Measurements from ENCODE around the gene RPL19. TPM values are rescaled to one million over a fixed set of nuclear protein-coding genes. Genes with fewer than 3 reads are reported as not detected.

Gene RPL19
- total and polyA plus RNA-seq, 2 experiments from 2014 or later: 1,594 to 2,627 TPM

DNA sequence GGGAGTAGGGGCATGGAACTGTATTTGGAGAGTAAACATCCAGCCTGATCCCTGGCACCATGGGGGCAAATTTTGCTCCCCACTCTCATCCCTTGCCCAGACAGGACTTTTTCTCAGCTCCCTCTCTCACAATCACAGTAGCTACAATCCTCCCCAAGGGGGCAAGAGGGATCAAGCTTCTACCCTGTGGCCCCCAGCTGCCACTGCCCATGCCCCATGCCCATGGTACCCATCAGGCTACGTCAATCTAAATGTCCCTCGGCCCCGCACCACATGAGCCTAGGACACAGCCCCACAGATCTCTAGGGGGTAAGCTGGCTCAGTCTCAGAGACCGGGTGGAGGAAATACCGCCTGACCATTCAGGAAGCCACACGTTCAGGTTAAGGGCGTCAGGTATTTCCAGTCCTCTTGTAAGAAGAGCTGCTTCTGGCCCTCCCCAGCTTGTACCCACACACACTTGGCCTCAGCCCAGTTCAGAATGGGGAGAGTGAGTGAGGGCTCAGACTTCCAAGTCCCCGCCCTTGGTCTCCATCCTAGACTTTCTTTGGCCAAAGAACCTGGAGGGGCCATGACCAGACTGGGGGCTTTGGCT, 4.4 kb upstream of the RPL19 start:
- H3K27ac Mint-ChIP-seq: no peak overlapping the region
- H3K36me3 ChIP-seq (ENCODE audit: insufficient read depth): peaks cover 5% of the 10 kb centered on the region
- no peaks in the 10 kb centered on the region for H3K27me3 ChIP-seq (ENCODE audit: insufficient read depth)
- peaks cover 28% of the 10 kb centered on the region for H3K79me2 ChIP-seq (replicated peaks; ENCODE audit: insufficient read depth)
- peak overlapping the region; percentile 89 for H3K4me2 ChIP-seq
- H3K27me3 Mint-ChIP-seq (ENCODE audit: insufficient read depth, low read depth, poor library complexity): peaks cover 19% of the 10 kb centered on the region
- H3K36me3 Mint-ChIP-seq (ENCODE audit: low read depth): peaks cover 37% of the 10 kb centered on the region
- DNase-seq (ENCODE audit: low spot score) (no peak), ATAC-seq (no peak)
- peaks cover 38% of the 10 kb centered on the region for H3K4me1 Mint-ChIP-seq
- TF ChIP-seq, protein P1, sequence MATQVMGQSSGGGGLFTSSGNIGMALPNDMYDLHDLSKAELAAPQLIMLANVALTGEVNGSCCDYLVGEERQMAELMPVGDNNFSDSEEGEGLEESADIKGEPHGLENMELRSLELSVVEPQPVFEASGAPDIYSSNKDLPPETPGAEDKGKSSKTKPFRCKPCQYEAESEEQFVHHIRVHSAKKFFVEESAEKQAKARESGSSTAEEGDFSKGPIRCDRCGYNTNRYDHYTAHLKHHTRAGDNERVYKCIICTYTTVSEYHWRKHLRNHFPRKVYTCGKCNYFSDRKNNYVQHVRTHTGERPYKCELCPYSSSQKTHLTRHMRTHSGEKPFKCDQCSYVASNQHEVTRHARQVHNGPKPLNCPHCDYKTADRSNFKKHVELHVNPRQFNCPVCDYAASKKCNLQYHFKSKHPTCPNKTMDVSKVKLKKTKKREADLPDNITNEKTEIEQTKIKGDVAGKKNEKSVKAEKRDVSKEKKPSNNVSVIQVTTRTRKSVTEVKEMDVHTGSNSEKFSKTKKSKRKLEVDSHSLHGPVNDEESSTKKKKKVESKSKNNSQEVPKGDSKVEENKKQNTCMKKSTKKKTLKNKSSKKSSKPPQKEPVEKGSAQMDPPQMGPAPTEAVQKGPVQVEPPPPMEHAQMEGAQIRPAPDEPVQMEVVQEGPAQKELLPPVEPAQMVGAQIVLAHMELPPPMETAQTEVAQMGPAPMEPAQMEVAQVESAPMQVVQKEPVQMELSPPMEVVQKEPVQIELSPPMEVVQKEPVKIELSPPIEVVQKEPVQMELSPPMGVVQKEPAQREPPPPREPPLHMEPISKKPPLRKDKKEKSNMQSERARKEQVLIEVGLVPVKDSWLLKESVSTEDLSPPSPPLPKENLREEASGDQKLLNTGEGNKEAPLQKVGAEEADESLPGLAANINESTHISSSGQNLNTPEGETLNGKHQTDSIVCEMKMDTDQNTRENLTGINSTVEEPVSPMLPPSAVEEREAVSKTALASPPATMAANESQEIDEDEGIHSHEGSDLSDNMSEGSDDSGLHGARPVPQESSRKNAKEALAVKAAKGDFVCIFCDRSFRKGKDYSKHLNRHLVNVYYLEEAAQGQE (IDR thresholded peaks at IDR 0.05; ENCODE audit: unreplicated experiment): no peak
- TF ChIP-seq EZH2phosphoT487 (IDR thresholded peaks at IDR 0.05; ENCODE audit: unreplicated experiment) (no peak), STAT1 (IDR thresholded peaks at IDR 0.05; ENCODE audit: unreplicated experiment) (no peak), ZNF114 (CRISPR knock-in tag; IDR thresholded peaks at IDR 0.05) (no peak)
- no peaks in the 10 kb centered on the region for H3K9me2 ChIP-seq (ENCODE audit: insufficient read depth)
- no peak overlapping the region for H3K27ac ChIP-seq (ENCODE audit: low read depth)
- peaks cover 32% of the 10 kb centered on the region for H3K4me1 ChIP-seq (ENCODE audit: insufficient read depth)
- H3K9me3 Mint-ChIP-seq: no peaks in the 10 kb centered on the region
- H3F3A ChIP-seq (replicated peaks; ENCODE audit: low read depth): peaks cover 11% of the 10 kb centered on the region
- peaks cover 9% of the 10 kb centered on the region for H4K20me1 ChIP-seq (replicated peaks; ENCODE audit: insufficient read depth)
- peak overlapping the region; percentile 93 for H3K4me3 ChIP-seq
- peak overlapping the region; percentile 88 for H3K4me3 Mint-ChIP-seq
- no peak overlapping the region for H2AFZ ChIP-seq

DNA sequence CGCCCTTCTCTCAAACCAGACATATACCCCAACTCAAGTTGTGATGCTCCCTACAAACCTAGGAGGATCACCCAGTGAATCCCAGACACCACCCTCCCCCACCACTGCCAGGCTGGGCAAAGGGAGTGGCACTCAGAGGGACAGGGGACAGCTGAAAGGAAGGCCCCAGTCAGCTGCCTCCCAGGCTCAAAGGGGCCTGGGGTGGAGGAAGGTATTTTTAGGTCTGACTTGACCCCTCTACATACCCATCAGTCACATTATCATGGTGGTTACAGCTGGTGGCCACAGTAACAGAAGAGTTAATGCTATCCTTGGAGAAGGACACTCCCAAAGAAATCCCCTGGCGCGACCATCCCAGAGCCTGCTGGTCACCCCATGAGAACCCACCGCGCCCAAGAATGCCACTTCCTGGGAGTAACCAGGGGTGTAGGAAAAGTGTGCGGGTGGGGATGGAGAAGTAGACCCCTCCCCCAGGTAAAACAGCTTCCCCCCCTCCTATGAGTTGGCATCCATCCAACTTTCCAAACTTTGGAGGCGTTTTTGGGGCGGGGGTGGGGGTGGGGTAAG, 3.8 kb upstream of the RPL19 start:
- Mint-ChIP-seq H3K27me3 (ENCODE audit: insufficient read depth, low read depth, poor library complexity) (peaks cover 19% of the 10 kb centered on the region), H3K9me3 (no peaks in the 10 kb centered on the region), H3K4me3 (peak overlapping the region; percentile 88), H3K36me3 (ENCODE audit: low read depth) (peaks cover 38% of the 10 kb centered on the region), H3K4me1 (peaks cover 44% of the 10 kb centered on the region), H3K27ac (no peak overlapping the region)
- H4K20me1 ChIP-seq (replicated peaks; ENCODE audit: insufficient read depth): peaks cover 8% of the 10 kb centered on the region
- no peak overlapping the region; the same call in 1 of the 2 replicates for H3K27ac ChIP-seq (ENCODE audit: low read depth)
- peak overlapping the region; percentile 93 for H3K4me3 ChIP-seq
- peak overlapping the region; percentile 89 for H3K4me2 ChIP-seq
- H3K79me2 ChIP-seq (replicated peaks; ENCODE audit: insufficient read depth): peaks cover 35% of the 10 kb centered on the region
- peaks cover 11% of the 10 kb centered on the region for H3K36me3 ChIP-seq (ENCODE audit: insufficient read depth)
- no peaks in the 10 kb centered on the region for H3K9me2 ChIP-seq (ENCODE audit: insufficient read depth)
- no peaks in the 10 kb centered on the region for H3K27me3 ChIP-seq (ENCODE audit: insufficient read depth)
- no peak for DNase-seq (ENCODE audit: low spot score)
- no peak for ATAC-seq
- peaks cover 17% of the 10 kb centered on the region for H3F3A ChIP-seq (replicated peaks; ENCODE audit: low read depth)
- H3K4me1 ChIP-seq (ENCODE audit: insufficient read depth): peaks cover 38% of the 10 kb centered on the region
- no peak overlapping the region for H2AFZ ChIP-seq
- no peak for TF ChIP-seq JUNB (IDR thresholded peaks at IDR 0.05; ENCODE audit: unreplicated experiment)
- TF ChIP-seq CREB1 (CRISPR knock-in tag; IDR thresholded peaks at IDR 0.05; ENCODE audit: low read depth): no peak
- TF ChIP-seq ZNF114 (CRISPR knock-in tag; IDR thresholded peaks at IDR 0.05): no peak
- TF ChIP-seq, protein P1 (IDR thresholded peaks at IDR 0.05; ENCODE audit: unreplicated experiment): no peak
- TF ChIP-seq, protein P2, sequence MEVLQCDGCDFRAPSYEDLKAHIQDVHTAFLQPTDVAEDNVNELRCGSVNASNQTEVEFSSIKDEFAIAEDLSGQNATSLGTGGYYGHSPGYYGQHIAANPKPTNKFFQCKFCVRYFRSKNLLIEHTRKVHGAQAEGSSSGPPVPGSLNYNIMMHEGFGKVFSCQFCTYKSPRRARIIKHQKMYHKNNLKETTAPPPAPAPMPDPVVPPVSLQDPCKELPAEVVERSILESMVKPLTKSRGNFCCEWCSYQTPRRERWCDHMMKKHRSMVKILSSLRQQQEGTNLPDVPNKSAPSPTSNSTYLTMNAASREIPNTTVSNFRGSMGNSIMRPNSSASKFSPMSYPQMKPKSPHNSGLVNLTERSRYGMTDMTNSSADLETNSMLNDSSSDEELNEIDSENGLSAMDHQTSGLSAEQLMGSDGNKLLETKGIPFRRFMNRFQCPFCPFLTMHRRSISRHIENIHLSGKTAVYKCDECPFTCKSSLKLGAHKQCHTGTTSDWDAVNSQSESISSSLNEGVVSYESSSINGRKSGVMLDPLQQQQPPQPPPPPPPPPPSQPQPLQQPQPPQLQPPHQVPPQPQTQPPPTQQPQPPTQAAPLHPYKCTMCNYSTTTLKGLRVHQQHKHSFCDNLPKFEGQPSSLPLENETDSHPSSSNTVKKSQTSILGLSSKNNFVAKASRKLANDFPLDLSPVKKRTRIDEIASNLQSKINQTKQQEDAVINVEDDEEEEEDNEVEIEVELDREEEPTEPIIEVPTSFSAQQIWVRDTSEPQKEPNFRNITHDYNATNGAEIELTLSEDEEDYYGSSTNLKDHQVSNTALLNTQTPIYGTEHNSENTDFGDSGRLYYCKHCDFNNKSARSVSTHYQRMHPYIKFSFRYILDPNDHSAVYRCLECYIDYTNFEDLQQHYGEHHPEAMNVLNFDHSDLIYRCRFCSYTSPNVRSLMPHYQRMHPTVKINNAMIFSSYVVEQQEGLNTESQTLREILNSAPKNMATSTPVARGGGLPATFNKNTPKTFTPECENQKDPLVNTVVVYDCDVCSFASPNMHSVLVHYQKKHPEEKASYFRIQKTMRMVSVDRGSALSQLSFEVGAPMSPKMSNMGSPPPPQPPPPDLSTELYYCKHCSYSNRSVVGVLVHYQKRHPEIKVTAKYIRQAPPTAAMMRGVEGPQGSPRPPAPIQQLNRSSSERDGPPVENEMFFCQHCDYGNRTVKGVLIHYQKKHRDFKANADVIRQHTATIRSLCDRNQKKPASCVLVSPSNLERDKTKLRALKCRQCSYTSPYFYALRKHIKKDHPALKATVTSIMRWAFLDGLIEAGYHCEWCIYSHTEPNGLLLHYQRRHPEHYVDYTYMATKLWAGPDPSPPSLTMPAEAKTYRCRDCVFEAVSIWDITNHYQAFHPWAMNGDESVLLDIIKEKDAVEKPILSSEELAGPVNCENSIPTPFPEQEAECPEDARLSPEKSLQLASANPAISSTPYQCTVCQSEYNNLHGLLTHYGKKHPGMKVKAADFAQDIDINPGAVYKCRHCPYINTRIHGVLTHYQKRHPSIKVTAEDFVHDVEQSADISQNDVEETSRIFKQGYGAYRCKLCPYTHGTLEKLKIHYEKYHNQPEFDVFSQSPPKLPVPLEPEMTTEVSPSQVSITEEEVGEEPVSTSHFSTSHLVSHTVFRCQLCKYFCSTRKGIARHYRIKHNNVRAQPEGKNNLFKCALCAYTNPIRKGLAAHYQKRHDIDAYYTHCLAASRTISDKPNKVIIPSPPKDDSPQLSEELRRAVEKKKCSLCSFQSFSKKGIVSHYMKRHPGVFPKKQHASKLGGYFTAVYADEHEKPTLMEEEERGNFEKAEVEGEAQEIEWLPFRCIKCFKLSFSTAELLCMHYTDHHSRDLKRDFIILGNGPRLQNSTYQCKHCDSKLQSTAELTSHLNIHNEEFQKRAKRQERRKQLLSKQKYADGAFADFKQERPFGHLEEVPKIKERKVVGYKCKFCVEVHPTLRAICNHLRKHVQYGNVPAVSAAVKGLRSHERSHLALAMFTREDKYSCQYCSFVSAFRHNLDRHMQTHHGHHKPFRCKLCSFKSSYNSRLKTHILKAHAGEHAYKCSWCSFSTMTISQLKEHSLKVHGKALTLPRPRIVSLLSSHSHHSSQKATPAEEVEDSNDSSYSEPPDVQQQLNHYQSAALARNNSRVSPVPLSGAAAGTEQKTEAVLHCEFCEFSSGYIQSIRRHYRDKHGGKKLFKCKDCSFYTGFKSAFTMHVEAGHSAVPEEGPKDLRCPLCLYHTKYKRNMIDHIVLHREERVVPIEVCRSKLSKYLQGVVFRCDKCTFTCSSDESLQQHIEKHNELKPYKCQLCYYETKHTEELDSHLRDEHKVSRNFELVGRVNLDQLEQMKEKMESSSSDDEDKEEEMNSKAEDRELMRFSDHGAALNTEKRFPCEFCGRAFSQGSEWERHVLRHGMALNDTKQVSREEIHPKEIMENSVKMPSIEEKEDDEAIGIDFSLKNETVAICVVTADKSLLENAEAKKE (CRISPR knock-in tag; IDR thresholded peaks at IDR 0.05): no peak
